ENCODE measurements around the gene AACS.

DNA sequence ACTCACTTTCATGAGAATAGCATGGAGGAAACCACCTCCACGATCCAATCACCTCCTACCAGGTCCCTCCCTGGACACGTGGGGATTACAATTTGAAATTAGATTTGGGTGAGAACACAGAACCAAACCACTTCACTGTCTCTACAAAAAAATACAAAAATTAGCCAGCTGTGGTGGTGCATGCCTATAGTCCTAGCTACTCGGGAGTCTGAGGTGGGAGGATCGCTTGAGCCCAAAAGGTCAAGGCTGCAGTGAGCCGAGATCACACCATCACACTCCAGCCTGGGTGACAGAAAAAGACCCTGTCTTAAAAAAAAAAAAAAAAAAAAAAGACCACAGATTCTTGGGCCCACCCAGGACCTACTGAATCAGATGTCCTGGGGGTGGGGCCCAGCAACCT, 43.5 kb upstream of the AACS start:
- TF ChIP-seq SP1 (IDR thresholded peaks at IDR 0.05): no peak
- no peak for TF ChIP-seq BHLHE40 (IDR thresholded peaks at IDR 0.05; ENCODE audit: borderline replicate concordance)
- no peak for TF ChIP-seq FOXK2 (IDR thresholded peaks at IDR 0.05)
- no peak for TF ChIP-seq HDGF (IDR thresholded peaks at IDR 0.05; ENCODE audit: borderline replicate concordance)
- no peak for TF ChIP-seq CTBP1 (IDR thresholded peaks at IDR 0.05; ENCODE audit: borderline replicate concordance)
- TF ChIP-seq, protein P1, sequence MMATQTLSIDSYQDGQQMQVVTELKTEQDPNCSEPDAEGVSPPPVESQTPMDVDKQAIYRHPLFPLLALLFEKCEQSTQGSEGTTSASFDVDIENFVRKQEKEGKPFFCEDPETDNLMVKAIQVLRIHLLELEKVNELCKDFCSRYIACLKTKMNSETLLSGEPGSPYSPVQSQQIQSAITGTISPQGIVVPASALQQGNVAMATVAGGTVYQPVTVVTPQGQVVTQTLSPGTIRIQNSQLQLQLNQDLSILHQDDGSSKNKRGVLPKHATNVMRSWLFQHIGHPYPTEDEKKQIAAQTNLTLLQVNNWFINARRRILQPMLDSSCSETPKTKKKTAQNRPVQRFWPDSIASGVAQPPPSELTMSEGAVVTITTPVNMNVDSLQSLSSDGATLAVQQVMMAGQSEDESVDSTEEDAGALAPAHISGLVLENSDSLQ (IDR thresholded peaks at IDR 0.05): no peak
- no peak for TF ChIP-seq TARDBP (IDR thresholded peaks at IDR 0.05)
- TF ChIP-seq SUZ12 (IDR thresholded peaks at IDR 0.05): no peak
- no peak for TF ChIP-seq FOXM1 (IDR thresholded peaks at IDR 0.05; ENCODE audit: borderline replicate concordance)
- no peak for TF ChIP-seq FOXA1 (IDR thresholded peaks at IDR 0.05)
